Stimulated activated CD4-positive, alpha-beta T cell treated with anti-CD3 and anti-CD28 coated beads, Interleukin-12 subunit alpha, Interleukin-12 subunit beta, amount 100 ng/mL, for 48 hours (primary cell): ENCODE data around the gene SMPD4.
"Not testable (repeated sequence)": the region's sequence is repeated elsewhere in the genome, so short reads cannot be mapped to it uniquely, and the experiment has no call there.

ENCODE experiments used
- DNase-seq, 3 donors: peaks; one replicate each; pipeline ENCODE4 v3.0.0-alpha.2; 2020; ENCODE audit warnings: low read depth in 2 of 3, low spot score in 1 of 3

Gene SMPD4

DNA sequence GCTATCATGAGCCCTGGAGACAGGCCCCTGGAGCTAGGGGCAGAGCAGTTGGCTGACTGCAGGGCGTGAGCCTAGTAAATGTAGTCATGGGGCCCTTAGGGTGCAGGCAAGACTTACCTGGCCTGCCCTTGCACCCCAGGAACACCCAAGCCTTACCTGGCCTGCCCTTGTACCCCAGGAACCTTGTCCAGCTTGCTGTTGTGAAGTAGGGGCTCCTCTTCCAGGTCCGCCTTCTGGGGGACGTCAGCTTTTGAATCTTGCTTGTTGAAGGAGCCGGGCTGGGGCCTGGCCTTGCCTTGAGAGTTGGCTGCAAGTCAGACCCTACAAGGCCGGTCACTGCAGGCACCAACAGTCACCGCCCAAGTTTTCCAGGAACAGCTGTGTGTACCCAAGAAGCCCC is 40.4 kb downstream of the SMPD4 start:
- DNase-seq = not testable (repeated sequence)

GRCh38 chr2:130140516-130140915 is 40.9 kb downstream of the SMPD4 start:
- DNase-seq = not testable (repeated sequence)

DNA sequence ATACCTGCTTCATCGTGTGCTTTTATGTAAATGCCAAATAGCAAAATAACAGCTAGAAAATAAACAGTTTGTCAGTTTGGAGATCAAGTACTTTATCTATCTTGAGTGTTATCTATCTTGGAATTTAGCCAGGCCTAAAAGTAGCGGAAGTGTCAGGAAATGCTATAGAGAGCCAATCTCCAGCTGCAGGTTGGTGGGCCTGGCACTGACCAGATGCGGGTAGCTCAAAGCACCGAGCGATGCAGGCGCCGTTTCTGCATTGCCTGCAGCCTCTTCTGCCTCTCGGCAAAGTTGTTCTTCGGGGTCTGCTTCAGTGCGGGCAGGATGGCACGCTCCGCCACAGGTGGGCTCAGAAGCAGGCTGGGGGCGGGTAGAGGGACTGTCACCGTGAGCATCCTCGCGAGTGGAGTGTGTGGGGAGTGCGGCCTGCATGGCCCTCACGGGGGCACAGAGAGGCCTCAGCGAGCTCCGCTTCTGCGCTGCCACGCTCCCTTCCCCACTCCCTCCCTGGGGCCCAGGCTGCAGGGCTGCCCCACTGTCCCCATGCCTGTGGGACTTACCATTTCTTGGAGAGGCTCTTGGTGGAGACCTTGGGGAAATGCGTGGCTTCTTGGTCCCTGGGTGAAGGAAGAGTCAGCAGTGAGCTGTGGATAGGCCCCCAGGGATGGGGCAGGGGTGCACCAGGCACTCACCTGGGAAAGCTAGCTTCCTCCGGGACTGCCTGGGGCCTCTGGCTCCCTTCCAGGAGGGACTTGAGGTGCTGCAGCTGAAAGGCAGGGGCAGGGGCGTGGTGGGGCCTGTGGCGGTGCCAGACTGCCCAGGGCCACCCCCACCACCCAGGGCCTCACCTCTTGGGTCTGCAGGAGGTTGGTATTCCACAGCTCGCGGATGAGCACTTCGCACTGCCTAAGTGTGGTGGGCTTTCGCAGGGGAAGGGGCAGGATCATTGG is 41.8 kb downstream of the SMPD4 start:
- DNase-seq = not testable (repeated sequence)

DNA sequence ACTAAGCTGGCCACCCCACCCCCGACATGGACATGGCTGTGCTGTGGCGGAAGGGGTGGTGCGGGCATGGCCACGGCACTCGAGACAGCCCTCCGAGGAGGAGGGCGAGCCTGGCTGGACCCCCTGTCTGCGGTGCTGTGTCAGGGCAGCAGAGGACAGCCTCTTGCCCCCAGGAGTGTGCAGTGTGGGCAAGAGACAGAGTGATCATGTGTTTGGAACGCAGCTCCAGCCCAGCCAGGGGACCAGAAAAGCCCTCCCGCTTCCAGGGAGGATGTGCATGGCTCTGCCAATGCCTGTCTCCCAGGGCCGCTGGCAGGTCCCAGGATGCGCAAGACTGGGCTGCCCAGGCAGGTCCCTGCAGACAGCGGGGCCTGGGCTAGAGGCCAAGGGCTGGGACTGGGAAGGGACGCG is 42.6 kb downstream of the SMPD4 start:
- not testable (repeated sequence) for DNase-seq

DNA sequence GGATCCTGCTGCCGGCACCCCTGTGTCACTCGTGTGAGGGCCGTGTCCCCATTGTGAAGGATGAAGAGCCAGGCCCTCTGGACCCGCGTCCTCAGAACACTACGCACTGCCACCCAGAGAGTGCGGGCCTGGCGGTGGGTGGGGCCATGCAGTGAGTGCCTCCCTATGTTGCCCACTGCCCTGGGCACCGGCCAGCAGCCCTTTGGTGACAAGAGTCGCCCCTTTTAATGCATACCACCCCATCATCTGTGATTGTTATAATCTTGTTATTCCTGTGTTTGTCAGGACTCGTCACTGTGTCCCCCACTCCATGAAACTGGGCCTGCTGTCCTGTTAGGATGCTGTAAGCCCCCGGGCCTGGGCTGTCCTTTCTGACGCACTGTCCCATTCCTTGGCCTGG is 43.1 kb downstream of the SMPD4 start:
- DNase-seq = not testable (repeated sequence)

- DNase-seq = not testable (repeated sequence)
Measured at GRCh38 chr2:130137118-130137517, 44.3 kb downstream of the SMPD4 start.

DNA sequence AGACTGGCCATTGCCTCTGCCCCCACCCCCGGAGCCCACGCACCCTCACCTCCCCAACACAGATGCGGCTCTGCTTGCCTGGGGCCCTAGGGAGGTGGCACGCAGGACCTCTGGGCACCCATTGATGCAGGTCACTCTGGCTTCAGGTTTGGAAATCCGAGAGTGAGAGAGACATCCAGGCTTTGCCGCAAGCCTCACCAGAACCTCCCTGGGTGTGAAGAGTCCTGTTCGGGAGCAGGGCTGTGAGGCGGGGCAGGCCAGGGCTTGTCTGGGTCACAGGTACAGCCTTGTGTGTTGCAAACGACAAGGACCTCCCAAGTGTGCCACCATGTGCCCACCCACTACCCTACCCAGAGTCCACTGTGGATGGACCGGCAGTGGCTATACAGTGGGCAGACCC is 44.9 kb downstream of the SMPD4 start:
- DNase-seq = not testable (repeated sequence)

DNA sequence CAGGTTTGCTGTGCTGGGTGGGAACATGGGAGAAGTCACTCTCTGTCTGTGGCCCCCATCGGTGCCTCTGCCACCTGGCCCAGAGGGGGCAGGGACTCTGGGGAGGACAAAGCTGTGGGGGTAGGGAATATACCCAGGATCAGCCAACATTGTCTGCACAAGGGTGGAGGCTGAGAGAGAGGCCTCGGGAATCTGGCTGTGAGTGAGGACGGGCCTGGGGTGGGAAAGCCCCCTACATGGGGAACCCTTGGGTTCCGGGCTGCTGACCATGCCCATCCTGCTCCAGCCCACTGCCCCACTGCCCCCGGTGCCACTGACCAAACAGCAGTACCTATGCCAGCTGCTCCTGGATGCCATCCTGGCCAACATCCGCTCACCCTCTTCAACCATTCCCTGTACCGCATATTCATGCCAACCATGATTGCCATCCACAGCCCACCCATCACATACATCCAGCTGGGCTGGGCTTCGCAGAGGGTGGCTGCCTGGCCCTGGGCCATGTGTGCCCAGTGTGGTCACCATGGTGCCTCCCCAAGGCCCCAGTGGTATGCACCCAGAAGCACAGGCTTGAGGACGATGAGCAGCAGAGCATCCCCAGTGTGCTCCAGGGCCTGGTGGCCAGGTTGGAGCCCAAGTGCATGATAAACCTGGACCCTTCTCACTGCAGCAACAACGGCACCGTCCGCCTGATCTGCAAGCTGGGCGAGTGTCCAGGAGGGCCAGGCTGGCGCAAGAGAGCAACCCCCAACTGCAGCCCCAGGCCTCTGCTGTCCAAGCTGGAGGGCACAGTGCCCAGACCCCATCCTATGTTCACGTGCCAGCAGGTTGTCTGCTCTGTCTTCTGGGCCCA is 45.5 kb downstream of the SMPD4 start:
- no peak for DNase-seq

GRCh38 chr2:130129120-130129829 is 52.1 kb downstream of the SMPD4 start, which contains the start of gene POTEF:
TSS of gene POTEF (minus strand) at chr2:130129222. CDS start at chr2:130120515, 8,707 bp downstream.
- not testable (repeated sequence) for DNase-seq

DNA sequence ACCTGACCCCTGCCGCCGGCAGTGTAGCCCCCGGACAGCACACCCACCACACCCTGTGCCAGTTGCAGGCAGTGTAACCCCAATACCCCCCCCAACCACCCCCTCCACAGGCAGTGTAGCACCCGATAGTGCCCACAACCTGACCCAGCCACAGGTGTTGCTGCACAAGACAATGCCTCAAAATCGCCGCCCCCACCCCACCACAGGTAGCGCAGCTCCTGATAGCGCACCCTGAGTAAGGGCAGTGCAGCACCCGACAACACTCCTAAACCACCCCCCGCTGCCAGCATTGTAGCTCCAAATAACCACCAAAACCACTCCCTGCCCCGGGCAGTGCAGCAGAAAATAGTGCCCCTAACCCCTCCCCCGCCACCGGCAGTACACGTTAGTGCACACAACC is 52.9 kb downstream of the SMPD4 start:
- not testable (repeated sequence) for DNase-seq

- DNase-seq = not testable (repeated sequence)
Measured at GRCh38 chr2:130127726-130128125, 53.7 kb downstream of the SMPD4 start.

DNA sequence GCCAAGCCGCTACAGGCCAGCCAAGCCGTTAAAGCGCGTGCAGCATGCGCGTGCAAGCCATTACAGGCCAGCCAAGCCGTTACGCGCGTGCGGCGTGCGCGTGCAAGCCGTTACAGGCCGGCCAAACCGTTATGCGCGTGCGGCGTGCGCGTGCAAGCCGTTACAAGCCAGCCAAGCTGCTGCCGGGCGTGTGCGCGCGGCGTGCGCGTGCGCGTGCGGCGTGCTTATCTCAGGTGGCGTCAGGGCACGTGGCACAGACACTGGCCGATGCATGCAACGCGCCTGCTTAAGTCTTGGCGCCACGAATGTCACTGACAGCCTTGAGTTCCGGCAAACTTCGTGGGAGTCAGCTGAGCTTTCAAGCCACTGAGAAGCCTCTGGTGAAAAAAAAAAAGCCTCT is 60.5 kb downstream of the SMPD4 start:
- DNase-seq = not testable (repeated sequence)

DNA sequence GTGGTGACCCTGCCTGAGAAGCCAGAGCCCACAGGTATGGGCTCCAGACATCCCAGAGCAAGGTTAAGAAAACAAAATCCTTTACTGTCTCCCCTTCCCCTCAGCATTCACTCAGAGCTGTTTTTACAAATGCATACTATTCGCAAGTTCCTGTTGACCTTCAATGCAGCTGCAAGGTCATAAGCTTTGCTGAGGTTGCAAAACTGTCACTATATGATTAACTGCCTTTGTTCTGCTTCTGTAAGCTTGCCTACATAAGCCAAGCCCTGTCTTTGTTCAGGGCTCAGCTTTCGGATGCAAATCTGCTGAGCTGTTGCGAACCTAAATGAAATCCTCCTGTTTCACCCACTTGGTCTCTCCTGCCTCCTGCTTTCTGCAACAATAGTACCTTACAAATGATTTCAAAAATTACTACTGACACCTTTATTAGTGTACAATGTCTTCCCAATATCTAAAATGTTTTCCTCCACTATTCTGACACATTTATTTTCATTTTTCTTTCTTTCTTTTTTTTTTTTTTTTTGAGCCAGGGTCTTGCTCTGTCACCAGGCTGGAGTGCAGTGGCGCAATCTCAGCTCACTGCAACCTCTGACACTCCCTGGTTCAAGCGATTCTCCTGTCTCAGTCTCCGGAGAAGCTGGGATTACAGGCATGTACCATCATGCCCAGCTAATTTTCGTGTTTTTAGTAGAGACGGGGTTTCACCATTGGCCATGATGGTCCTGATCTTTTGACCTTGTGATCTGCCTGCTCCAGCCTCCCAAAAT is 78.6 kb downstream of the SMPD4 start:
- not testable (repeated sequence) for DNase-seq
